ENCODE results near the gene TPPP2. TPM values are rescaled to one million over a fixed set of nuclear protein-coding genes. Genes with fewer than 3 reads are reported as not detected.
A peak's percentile ranks its signal among the peaks of the same experiment; 100 is the strongest.

Gene TPPP2
- total and polyA plus RNA-seq, 9 of the 15 experiments (the other 6 are each of a cell fraction or from before 2014, with no cell fraction given): 0.18 TPM; not detected in 8

- TF ChIP-seq MGA (IDR thresholded peaks at IDR 0.05) (no peak), ZNF644 (tag; IDR thresholded peaks at IDR 0.05; ENCODE audit: low read depth) (no peak), TCFL5 (CRISPR knock-in tag; conservative IDR thresholded peaks at IDR 0.05) (no peak), GABPB2 (CRISPR knock-in tag; conservative IDR thresholded peaks at IDR 0.05) (no peak), TOE1 (IDR thresholded peaks at IDR 0.05; ENCODE audit: borderline replicate concordance) (no peak), TOE1 (CRISPR knock-in tag; IDR thresholded peaks at IDR 0.05; ENCODE audit: borderline replicate concordance, low read depth) (no peak), MXI1 (IDR thresholded peaks at IDR 0.05; ENCODE audit: low read depth, low read length) (no peak), HNRNPLL (IDR thresholded peaks at IDR 0.05; ENCODE audit: low read depth, low read length, poor library complexity, severe bottlenecking) (no peak), E2F5 (CRISPR knock-in tag; IDR thresholded peaks at IDR 0.05) (no peak), FOXO4 (CRISPR knock-in tag; IDR thresholded peaks at IDR 0.05) (no peak), TAL1 (IDR thresholded peaks at IDR 0.05) (no peak), CC2D1A (IDR thresholded peaks at IDR 0.05) (peak; percentile 81; the same call in 1 of the 2 replicates), ESRRA (IDR thresholded peaks at IDR 0.05; ENCODE audit: borderline replicate concordance, low read depth) (peak; percentile 95), ETV1 (tag; conservative IDR thresholded peaks at IDR 0.05; ENCODE audit: low read depth) (no peak), SNAPC5 (CRISPR knock-in tag; IDR thresholded peaks at IDR 0.05) (no peak), SNIP1 (IDR thresholded peaks at IDR 0.05; ENCODE audit: low read depth) (no peak)
These were observed 15.2 kb upstream of the TPPP2 start (continued) for GRCh38 chr14:21014761-21015190.

Measured in K562 (cell line).